BE2C (cell line): ENCODE data around the gene ABLIM3.

Experiments used
- DNase-seq: peaks from one replicate; pipeline ENCODE4 v3.0.0-alpha.2; 2020
- H3K27me3 ChIP-seq: fragments of 250-450 bp; sonication (Bioruptor Pico); 2 replicates; pipeline ENCODE4 v1.5.1; 2020; ENCODE audit warnings: mild to moderate bottlenecking
- H3K36me3 ChIP-seq: fragments of 250-450 bp; sonication (Bioruptor Pico); 2 replicates; pipeline ENCODE4 v1.5.1; 2020; ENCODE audit warnings: mild to moderate bottlenecking
- H3K4me1 ChIP-seq: fragments of 250-450 bp; sonication (Bioruptor Pico); 2 replicates; pipeline ENCODE4 v1.5.1; 2020
- H3K4me3 ChIP-seq: 2 replicates; pipeline ENCODE4 v1.5.1; 2011; ENCODE audit warnings: low read depth, low read length
- H3K9me3 ChIP-seq: fragments of 250-450 bp; sonication (Bioruptor Pico); 2 replicates; pipeline ENCODE4 v1.5.1; 2020
- CTCF ChIP-seq: IDR thresholded peaks from 2 replicates; pipeline ENCODE4 v1.5.1; 2012; ENCODE audit warnings: mild to moderate bottlenecking, low read depth, low read length

ABLIM3 gene

GRCh38 chr5:149138182-149138923, 2.9 kb upstream of the ABLIM3 start:
- no peaks in the 10 kb centered on the region for H3K4me1 ChIP-seq
- H3K27me3 ChIP-seq = no peaks in the 10 kb centered on the region; the same call in 1 of the 2 replicates
- DNase-seq = no peak
- no peak for TF ChIP-seq CTCF
- no peak overlapping the region for H3K4me3 ChIP-seq
- H3K36me3 ChIP-seq = no peaks in the 10 kb centered on the region
- no peaks in the 10 kb centered on the region for H3K9me3 ChIP-seq

GRCh38 chr5:149140197-149141002, 893 bp upstream of the ABLIM3 start:
- no peaks in the 10 kb centered on the region for H3K9me3 ChIP-seq
- no peak for DNase-seq
- TF ChIP-seq CTCF = no peak

GRCh38 chr5:149141957-149142851, 911 bp downstream of the ABLIM3 start:
- peak overlapping the region; percentile 71 for H3K4me3 ChIP-seq
- no peaks in the 10 kb centered on the region for H3K36me3 ChIP-seq
- no peaks in the 10 kb centered on the region for H3K9me3 ChIP-seq
- no peak for TF ChIP-seq CTCF
- no peaks in the 10 kb centered on the region; the same call in 1 of the 2 replicates for H3K27me3 ChIP-seq
- no peak for DNase-seq
- no peaks in the 10 kb centered on the region for H3K4me1 ChIP-seq

More at GRCh38 chr5:149140197-149141002, 893 bp upstream of the ABLIM3 start:
- Histone ChIP-seq H3K4me1 (no peaks in the 10 kb centered on the region), H3K27me3 (no peaks in the 10 kb centered on the region; the same call in 1 of the 2 replicates), H3K36me3 (no peaks in the 10 kb centered on the region), H3K4me3 (no peak overlapping the region)

GRCh38 chr5:149143470-149143869, 2.2 kb downstream of the ABLIM3 start:
- Histone ChIP-seq H3K4me3 (no peak overlapping the region), H3K36me3 (no peaks in the 10 kb centered on the region), H3K27me3 (no peaks in the 10 kb centered on the region; the same call in 1 of the 2 replicates), H3K9me3 (no peaks in the 10 kb centered on the region), H3K4me1 (no peaks in the 10 kb centered on the region)
- no peak for TF ChIP-seq CTCF
- no peak for DNase-seq

- no peaks in the 10 kb centered on the region for H3K4me1 ChIP-seq
- no peak for TF ChIP-seq CTCF
- H3K9me3 ChIP-seq = no peaks in the 10 kb centered on the region
- no peaks in the 10 kb centered on the region; the same call in 1 of the 2 replicates for H3K27me3 ChIP-seq
- H3K36me3 ChIP-seq = no peaks in the 10 kb centered on the region
- no peak overlapping the region for H3K4me3 ChIP-seq
- DNase-seq = no peak
Measured at GRCh38 chr5:149144637-149145036, 3.3 kb downstream of the ABLIM3 start.
